HUES64 (cell line): ENCODE results near the gene FAR1.

Experiments used
- H3K27ac ChIP-seq: 2 replicates; pipeline ENCODE4 v1.7.0; 2013; ENCODE audit warnings: low read depth, low read length, inconsistent platforms
- H3K27me3 ChIP-seq: 2 replicates; pipeline ENCODE4 v1.6.1; 2013; ENCODE audit warnings: mild to moderate bottlenecking, low read length; ENCODE audit not compliant: insufficient read depth
- H3K36me3 ChIP-seq: 2 replicates; pipeline ENCODE4 v1.6.1; 2013; ENCODE audit warnings: mild to moderate bottlenecking, low read length; ENCODE audit not compliant: insufficient read depth
- H3K4me1 ChIP-seq: 2 replicates; pipeline ENCODE4 v1.6.1; 2013; ENCODE audit warnings: mild to moderate bottlenecking, low read length, moderate library complexity; ENCODE audit not compliant: insufficient read depth
- H3K4me3 ChIP-seq: 2 replicates; pipeline ENCODE4 v1.5.1; 2013; ENCODE audit warnings: mild to moderate bottlenecking, low read length, moderate library complexity
- H3K9ac ChIP-seq: 2 replicates; pipeline ENCODE4 v1.6.1; 2013; ENCODE audit warnings: mild to moderate bottlenecking, low read depth, low read length
- H3K9me3 ChIP-seq: 2 replicates; pipeline ENCODE4 v1.6.1; 2013; ENCODE audit warnings: low read depth, low read length; ENCODE audit not compliant: insufficient read depth
- WGBS: fragments of 150-250, 120-280 bp; methylation state at CpG from one replicate; pipeline ENCODE4 v1.1.7; 2013; ENCODE audit warnings: missing lambda C conversion rate; 5-methylcytosine and 5-hydroxymethylcytosine counted together

The FAR1 gene

DNA sequence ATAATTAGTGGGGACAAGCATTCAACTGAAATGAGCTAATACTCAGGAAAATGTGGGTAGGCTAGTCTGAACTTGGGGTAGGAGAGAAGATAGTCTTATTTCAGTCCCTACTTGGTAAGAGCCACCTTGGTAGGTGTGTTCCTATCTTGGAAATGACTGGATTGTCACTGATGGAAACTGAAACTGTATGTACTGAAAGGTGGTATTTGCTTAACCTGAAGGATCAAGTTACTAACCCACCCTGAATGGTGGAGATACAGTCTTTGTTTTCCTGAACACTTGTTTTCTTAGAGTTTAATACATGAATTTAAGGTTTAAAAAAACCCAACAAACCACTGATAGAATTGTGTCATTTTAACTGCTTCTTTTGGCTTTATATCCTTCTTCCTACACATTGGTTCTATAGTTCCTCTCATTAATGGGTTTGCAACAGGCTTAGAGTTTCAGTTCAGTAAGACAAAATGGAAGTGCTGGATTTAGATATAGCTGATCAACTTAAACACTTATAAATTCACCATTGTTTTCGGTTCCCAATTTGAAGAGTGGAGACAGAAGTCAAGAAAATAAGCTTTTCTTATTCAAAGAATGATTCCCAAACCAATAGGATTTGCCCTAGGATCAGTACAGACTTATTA is 4.2 kb downstream of the FAR1 start:
- Histone ChIP-seq H3K9ac (no peak overlapping the region), H3K27ac (no peak overlapping the region), H3K9me3 (no peaks in the 10 kb centered on the region), H3K27me3 (no peaks in the 10 kb centered on the region), H3K4me1 (peaks cover 34% of the 10 kb centered on the region), H3K36me3 (no peaks in the 10 kb centered on the region), H3K4me3 (no peak overlapping the region)
- 100% methylated on average over 1 of the region's 1 CpG for WGBS

DNA sequence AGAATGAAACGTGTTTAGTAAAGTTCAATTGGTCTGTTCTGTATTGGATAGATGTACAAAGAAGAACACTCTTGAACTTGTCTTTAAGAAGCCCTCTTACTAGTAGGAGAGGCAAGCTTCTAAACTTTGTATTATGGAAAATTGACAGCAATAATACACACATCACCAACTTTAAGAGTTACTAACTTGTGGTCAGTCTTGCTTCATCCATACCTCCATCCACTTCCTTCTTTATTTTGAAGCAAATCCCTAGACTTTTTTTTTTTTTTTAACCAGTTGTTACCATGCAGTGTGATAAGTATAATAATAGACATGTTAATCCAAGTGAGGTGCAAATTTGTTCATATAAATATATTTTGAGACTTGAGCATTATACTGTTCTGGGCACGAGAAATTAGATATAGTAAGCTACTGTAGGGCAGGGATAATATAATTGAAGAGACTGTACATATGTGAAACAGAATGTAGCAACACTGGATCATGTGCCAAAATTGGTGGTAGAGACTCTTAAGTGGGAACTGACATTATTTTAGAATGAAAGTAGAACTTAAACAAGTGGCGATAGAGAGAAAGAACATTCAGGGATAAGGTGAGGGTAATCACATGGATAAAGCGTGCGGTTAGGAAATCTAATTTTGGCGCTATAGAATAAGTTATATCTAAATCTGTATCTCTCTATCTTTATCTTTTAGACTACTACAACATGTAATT is 6.5 kb downstream of the FAR1 start:
- Histone ChIP-seq H3K9me3 (no peaks in the 10 kb centered on the region), H3K4me1 (peaks cover 51% of the 10 kb centered on the region)

DNA sequence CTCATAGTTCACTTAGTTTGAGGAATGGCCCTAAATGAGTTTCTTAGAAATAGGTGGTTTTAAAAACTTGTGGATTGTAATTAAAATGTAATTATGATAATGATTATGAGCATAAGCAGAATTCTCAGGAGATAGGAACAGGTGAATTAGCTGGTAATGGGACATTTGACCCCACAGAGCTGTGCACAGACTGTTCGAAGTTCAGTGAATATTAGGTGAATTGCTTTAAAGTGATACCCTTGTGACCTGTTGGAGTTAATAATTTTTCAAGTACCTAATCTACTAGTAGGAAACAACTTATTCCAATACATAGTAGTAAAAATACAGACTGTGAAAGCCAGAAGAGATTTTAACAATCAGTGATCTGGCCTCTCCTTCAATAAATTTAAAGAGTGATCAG is 8.1 kb downstream of the FAR1 start:
- Histone ChIP-seq H3K27ac (no peak overlapping the region), H3K9me3 (no peaks in the 10 kb centered on the region), H3K4me1 (peaks cover 48% of the 10 kb centered on the region), H3K36me3 (no peaks in the 10 kb centered on the region), H3K9ac (no peak overlapping the region), H3K27me3 (no peaks in the 10 kb centered on the region), H3K4me3 (no peak overlapping the region)
- 86% methylated on average over 1 of the region's 1 CpG for WGBS

More for the DNA sequence above, 6.5 kb downstream of the FAR1 start:
- H3K9ac ChIP-seq: no peak overlapping the region
- no peaks in the 10 kb centered on the region for H3K27me3 ChIP-seq
- no peak overlapping the region for H3K27ac ChIP-seq
- H3K4me3 ChIP-seq: no peak overlapping the region
- WGBS: 97% methylated on average over 5 of the region's 6 CpGs
- no peaks in the 10 kb centered on the region for H3K36me3 ChIP-seq

DNA sequence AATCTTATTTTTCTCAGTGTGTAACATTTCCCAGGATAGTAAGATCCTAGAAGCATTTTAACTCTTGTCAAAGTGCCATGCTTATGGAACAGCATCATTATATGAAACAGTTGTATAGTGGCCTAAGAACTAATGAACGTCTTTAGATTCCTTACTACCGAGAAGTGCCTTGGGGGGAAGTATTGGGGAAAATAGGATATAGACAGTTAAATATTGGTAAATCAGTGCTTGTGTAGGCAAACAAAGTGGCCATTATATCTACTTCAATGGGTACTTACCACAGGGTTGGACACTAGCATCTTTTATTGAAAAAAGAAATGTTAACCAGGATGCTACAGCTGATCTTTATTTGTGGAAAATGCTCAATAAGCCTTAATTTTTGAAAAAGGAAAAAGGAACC is 11.3 kb downstream of the FAR1 start:
- no peak overlapping the region for H3K9ac ChIP-seq
- 96% methylated on average over 2 of the region's 2 CpGs for WGBS

DNA sequence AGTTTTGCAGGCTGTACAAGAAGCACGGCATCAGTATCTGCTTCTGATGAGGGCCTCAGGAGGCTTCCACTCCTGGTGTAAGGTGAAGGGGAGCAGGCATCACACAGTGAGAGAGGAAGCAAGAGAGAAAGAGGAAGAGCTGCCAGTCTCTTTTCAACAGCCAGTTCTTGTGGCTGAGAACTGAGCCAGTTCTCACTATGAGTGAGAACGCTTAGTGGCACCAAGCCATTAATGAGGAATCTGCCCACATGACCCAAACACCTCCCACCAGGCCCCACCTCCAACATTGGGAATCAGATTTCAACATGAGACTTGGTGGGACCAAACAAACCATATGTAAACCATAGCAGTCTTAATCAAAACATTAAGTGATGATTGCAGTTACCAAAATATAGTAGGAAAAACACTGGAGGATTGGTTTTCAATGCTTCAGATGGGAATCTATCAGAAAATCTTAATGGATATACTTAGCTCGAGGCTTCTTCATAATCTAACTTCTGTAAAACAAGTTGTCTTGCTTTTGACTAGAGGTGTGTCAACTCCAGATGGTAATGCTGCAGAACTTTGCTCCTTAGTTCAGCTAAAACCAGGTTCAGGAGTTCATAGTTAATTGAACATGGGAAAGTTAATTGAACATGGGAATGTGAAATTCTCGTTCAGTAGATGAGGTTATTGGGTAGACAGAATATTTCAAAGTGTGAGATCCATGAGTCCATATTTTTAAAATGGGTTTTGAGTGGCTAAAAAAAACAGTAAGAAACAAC is 12.2 kb downstream of the FAR1 start:
- no peak overlapping the region for H3K9ac ChIP-seq
- no peaks in the 10 kb centered on the region for H3K36me3 ChIP-seq
- WGBS: 93% methylated on average over 4 of the region's 4 CpGs
- H3K9me3 ChIP-seq: no peaks in the 10 kb centered on the region
- H3K4me3 ChIP-seq: no peak overlapping the region
- no peak overlapping the region for H3K27ac ChIP-seq
- peaks cover 51% of the 10 kb centered on the region for H3K4me1 ChIP-seq
- H3K27me3 ChIP-seq: no peaks in the 10 kb centered on the region

More for the DNA sequence above, 11.3 kb downstream of the FAR1 start:
- Histone ChIP-seq H3K27ac (no peak overlapping the region), H3K4me3 (no peak overlapping the region), H3K9me3 (no peaks in the 10 kb centered on the region), H3K27me3 (no peaks in the 10 kb centered on the region), H3K36me3 (no peaks in the 10 kb centered on the region), H3K4me1 (peaks cover 46% of the 10 kb centered on the region)

DNA sequence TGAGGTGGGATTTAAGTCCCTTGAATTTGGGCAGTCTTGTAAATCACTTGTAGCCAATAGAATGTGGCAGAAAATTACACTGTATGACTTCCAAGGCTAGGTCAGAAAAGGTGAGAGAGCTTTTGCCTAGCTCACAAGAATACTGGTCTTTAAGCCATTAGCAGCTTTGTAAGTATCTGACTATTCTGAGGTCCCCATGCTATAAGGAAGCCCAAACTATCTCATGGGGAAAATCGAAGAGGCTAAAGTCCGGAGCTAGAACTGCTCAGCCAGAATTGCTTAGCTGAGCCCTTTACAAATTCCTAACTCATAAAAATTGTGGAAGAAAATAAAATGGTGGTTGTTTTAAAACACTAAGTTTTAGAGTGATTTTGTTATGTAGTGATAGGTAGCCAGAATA is 13.0 kb downstream of the FAR1 start:
- peaks cover 53% of the 10 kb centered on the region for H3K4me1 ChIP-seq
- WGBS: 97% methylated on average over 2 of the region's 2 CpGs

DNA sequence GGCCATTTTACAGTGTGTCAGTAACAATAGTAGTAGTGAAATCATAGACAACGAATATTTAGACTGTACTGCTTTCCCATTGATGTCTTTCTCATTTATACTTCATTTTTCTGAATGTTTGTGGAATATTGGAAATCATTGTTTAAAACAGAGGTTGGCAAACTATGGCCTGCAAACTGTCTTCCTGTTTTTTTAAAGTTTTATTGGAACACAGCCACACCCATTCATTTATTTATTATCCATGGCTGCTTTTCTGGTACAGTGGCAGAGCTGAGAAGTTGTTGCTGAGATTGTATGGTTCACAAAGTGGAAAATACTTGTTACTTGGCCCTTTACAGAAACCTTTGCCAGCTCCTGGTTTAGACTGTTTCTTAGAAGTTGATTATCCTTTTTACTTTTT is 13.7 kb downstream of the FAR1 start:
- no peaks in the 10 kb centered on the region for H3K9me3 ChIP-seq
- no peak overlapping the region for H3K9ac ChIP-seq
- WGBS: no CpG with 5 or more reads among the region's 1 CpG
- no peak overlapping the region for H3K4me3 ChIP-seq
- H3K4me1 ChIP-seq: peaks cover 57% of the 10 kb centered on the region
- no peak overlapping the region for H3K27ac ChIP-seq
- H3K27me3 ChIP-seq: no peaks in the 10 kb centered on the region
- H3K36me3 ChIP-seq: no peaks in the 10 kb centered on the region; the same call in 1 of the 2 replicates

More for the DNA sequence above, 13.0 kb downstream of the FAR1 start:
- no peaks in the 10 kb centered on the region for H3K36me3 ChIP-seq
- no peak overlapping the region for H3K27ac ChIP-seq
- H3K9me3 ChIP-seq: no peaks in the 10 kb centered on the region
- no peaks in the 10 kb centered on the region for H3K27me3 ChIP-seq
- H3K4me3 ChIP-seq: no peak overlapping the region
- H3K9ac ChIP-seq: no peak overlapping the region

DNA sequence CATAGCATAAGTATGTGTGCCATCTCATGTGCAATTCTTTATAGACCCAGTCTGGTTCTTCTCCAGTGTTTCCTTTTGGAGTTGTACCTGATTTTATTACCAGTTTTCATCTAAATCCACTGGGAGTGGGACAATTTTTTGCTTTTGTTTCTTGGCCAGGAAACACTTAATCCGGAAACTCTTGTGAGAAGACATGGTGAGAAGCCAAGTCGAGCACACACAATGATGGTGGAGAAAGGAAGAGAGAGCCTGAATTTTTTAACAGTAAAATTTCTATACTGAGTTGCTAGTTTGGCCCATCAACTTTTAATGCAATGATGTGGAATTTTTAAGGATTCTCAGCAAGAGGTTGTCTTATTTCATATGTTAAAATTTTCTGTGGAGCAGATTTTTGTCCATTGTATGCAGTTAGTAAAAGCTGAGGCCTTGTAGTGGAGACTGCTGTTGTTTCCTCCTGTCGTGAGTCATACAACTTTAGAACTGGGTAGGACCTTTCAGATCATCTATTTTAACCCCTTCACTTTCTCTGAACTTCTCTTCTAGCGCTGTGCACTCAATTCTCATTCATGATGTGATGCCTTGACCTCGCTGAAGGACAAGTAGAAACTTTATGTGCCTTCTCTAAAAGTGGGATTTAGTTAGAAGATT is 17.1 kb downstream of the FAR1 start:
- Histone ChIP-seq H3K9me3 (no peaks in the 10 kb centered on the region), H3K9ac (no peak overlapping the region), H3K27me3 (no peaks in the 10 kb centered on the region), H3K27ac (no peak overlapping the region; the same call in 1 of the 2 replicates), H3K4me3 (no peak overlapping the region), H3K4me1 (peaks cover 28% of the 10 kb centered on the region), H3K36me3 (no peaks in the 10 kb centered on the region; the same call in 1 of the 2 replicates)
- WGBS: 72% methylated on average over 5 of the region's 5 CpGs

DNA sequence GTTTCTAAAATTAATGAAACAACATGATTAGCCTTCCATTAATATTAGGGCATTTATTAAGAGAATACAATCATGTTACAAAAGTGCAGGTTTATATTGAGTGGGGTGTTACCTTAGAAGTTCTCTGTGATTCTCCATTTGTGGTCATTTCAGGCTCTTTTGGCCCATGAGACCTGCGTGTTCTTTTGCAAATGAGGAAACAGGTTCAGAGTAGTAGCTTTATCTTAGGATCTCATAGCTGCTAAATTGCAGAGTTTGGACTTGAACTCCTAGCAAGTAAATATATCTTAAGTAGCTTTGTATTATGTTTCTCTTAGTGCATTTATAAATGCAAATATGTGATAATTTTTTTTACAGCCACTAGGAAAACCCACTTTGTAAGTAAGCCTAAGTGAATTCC is 18.3 kb downstream of the FAR1 start:
- H3K9ac ChIP-seq: no peak overlapping the region
- WGBS: 78% methylated on average over 1 of the region's 1 CpG
- H3K4me1 ChIP-seq: peaks cover 28% of the 10 kb centered on the region
- H3K27me3 ChIP-seq: no peaks in the 10 kb centered on the region
- H3K27ac ChIP-seq: no peak overlapping the region; the same call in 1 of the 2 replicates
- H3K9me3 ChIP-seq: no peaks in the 10 kb centered on the region
- no peaks in the 10 kb centered on the region; the same call in 1 of the 2 replicates for H3K36me3 ChIP-seq
- H3K4me3 ChIP-seq: no peak overlapping the region

DNA sequence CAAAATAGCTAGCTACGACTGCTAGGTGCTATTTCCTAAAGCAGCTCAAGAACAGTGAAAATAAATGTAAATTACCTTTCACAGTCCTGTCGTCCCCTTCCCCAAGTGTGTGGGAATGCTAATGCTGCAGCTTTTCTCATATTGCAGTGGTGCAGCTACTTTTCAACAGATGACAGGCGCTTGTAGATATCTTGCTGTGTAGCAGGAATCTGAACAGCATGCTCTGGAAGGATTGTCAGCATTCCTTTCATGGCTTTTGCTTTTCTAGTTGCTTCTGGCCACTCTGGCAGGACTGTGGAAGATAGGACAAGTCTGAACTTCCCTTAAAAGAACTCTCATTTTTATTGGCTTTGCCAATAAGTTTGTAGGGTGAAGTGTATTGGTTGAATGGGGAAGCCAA is 18.8 kb downstream of the FAR1 start:
- Histone ChIP-seq H3K9me3 (no peaks in the 10 kb centered on the region), H3K4me3 (no peak overlapping the region), H3K4me1 (peaks cover 28% of the 10 kb centered on the region), H3K27me3 (no peaks in the 10 kb centered on the region), H3K27ac (no peak overlapping the region; the same call in 1 of the 2 replicates), H3K36me3 (no peaks in the 10 kb centered on the region; the same call in 1 of the 2 replicates), H3K9ac (no peak overlapping the region)
- 73% methylated on average over 3 of the region's 3 CpGs for WGBS
